HG03095 (cell line): Measurements from ENCODE around the gene CLASP1.

ENCODE experiments used
- ATAC-seq: cut with Tn5 transposase; IDR thresholded peaks from one replicate; pipeline ENCODE4 v1.9.1; 2021; ENCODE audit warnings: moderate library complexity; ENCODE audit not compliant: unreplicated experiment

CLASP1 gene

GRCh38 chr2:121435790-121436189 is 213.5 kb downstream of the CLASP1 start:
- no peak for ATAC-seq

GRCh38 chr2:121431214-121431613 is 218.0 kb downstream of the CLASP1 start:
- ATAC-seq, result no peak

- ATAC-seq, result no peak
Measured at GRCh38 chr2:121429927-121430520, 219.2 kb downstream of the CLASP1 start.

GRCh38 chr2:121429119-121429903 is 220.0 kb downstream of the CLASP1 start:
- ATAC-seq, result no peak

- ATAC-seq, result no peak
Measured at GRCh38 chr2:121427187-121427689, 222.0 kb downstream of the CLASP1 start.

GRCh38 chr2:121420486-121420885 is 228.8 kb downstream of the CLASP1 start:
- ATAC-seq, result no peak

GRCh38 chr2:121419081-121419699 is 230.1 kb downstream of the CLASP1 start:
- no peak for ATAC-seq

- ATAC-seq, result no peak
Measured at GRCh38 chr2:121418494-121419058, 230.7 kb downstream of the CLASP1 start.

- ATAC-seq, result no peak
Measured at GRCh38 chr2:121417826-121418225, 231.4 kb downstream of the CLASP1 start.

GRCh38 chr2:121415727-121416126 is 233.5 kb downstream of the CLASP1 start:
- ATAC-seq, result no peak

- no peak for ATAC-seq
Measured at GRCh38 chr2:121412349-121412748, 236.9 kb downstream of the CLASP1 start.

GRCh38 chr2:121409966-121410365 is 239.3 kb downstream of the CLASP1 start:
- no peak for ATAC-seq

GRCh38 chr2:121409388-121409787 is 239.9 kb downstream of the CLASP1 start:
- no peak for ATAC-seq

GRCh38 chr2:121408641-121409040 is 240.6 kb downstream of the CLASP1 start:
- ATAC-seq, result no peak

GRCh38 chr2:121405233-121405632 is 244.0 kb downstream of the CLASP1 start:
- ATAC-seq, result no peak

GRCh38 chr2:121400201-121400600 is 249.1 kb downstream of the CLASP1 start:
- no peak for ATAC-seq

- no peak for ATAC-seq
Measured at GRCh38 chr2:121398853-121399252, 250.4 kb downstream of the CLASP1 start.

GRCh38 chr2:121390082-121390692 is 259.1 kb downstream of the CLASP1 start:
- ATAC-seq, result no peak

- no peak for ATAC-seq
Measured at GRCh38 chr2:121388371-121388770, 260.9 kb downstream of the CLASP1 start.

- ATAC-seq, result no peak
Measured at GRCh38 chr2:121387591-121388325, 261.5 kb downstream of the CLASP1 start.
